DND-41 (cell line): Measurements from ENCODE around the gene CLDN14.

ENCODE experiments used
- EZH2 ChIP-seq: IDR thresholded peaks from 3 replicates; pipeline ENCODE4 v1.6.1; 2012; ENCODE audit warnings: borderline replicate concordance, low read depth, mild to moderate bottlenecking, moderate library complexity, low read length, inconsistent platforms; ENCODE audit not compliant: severe bottlenecking
- TF ChIP-seq, protein P1 (sequence below): IDR thresholded peaks from 2 replicates; pipeline ENCODE4 v1.5.1; 2012; ENCODE audit warnings: borderline replicate concordance, low read length, moderate library complexity, mild to moderate bottlenecking; ENCODE audit not compliant: poor library complexity, severe bottlenecking; ENCODE audit errors: extremely low read depth

DNA sequence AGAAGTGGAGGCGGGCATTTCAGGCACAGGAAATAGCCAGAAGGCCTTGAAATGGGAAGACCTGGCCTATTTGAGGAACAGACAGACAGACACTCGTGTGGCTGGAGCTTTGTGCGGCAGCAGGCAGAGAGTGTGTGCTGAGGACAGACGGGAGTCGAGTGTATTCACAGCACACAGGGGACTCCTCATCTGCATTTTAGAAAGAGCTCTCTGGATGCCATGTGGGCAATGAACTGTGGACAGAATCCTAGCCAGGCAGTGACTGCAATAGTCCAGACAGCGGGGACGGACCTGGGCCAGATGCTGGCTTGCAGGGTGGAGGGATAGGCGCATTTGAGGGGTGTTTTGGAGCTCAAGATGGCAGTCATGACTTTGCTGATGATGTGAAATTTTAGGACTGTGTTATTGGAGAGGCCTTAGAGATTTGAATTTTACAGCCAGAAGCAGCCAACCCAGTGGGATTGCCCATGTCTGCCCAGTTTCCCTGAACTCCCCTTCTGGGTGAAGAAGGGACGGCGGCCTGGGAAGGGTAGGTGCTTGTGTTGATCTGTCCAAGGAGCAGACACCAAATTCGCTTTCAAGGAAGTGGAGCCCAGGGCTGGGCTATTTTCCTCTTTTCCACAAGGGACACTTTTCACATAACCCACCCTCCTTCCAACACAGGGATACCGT lies 51.0 kb downstream of the CLDN14 start:
- TF ChIP-seq EZH2, result no peak
- TF ChIP-seq, protein P1, sequence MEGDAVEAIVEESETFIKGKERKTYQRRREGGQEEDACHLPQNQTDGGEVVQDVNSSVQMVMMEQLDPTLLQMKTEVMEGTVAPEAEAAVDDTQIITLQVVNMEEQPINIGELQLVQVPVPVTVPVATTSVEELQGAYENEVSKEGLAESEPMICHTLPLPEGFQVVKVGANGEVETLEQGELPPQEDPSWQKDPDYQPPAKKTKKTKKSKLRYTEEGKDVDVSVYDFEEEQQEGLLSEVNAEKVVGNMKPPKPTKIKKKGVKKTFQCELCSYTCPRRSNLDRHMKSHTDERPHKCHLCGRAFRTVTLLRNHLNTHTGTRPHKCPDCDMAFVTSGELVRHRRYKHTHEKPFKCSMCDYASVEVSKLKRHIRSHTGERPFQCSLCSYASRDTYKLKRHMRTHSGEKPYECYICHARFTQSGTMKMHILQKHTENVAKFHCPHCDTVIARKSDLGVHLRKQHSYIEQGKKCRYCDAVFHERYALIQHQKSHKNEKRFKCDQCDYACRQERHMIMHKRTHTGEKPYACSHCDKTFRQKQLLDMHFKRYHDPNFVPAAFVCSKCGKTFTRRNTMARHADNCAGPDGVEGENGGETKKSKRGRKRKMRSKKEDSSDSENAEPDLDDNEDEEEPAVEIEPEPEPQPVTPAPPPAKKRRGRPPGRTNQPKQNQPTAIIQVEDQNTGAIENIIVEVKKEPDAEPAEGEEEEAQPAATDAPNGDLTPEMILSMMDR, result no peak
